Pancreas (tissue), 10 donors: ENCODE data around the gene DCTN5. TPM values are rescaled to one million over a fixed set of nuclear protein-coding genes. Genes with fewer than 3 reads are reported as not detected.

ENCODE experiments used
- ATAC-seq, 4 donors: fragments of 200-7000 bp; cut with Tn5 transposase; one replicate each; pipeline versions ENCODE4 v1.8.0 to v1.9.1; 2020; ENCODE audit warnings: mild to moderate bottlenecking in 4 of 4, moderate library complexity in 4 of 4
- DNase-seq, 6 donors: peaks; one replicate each; pipeline ENCODE4 v3.0.0-alpha.2; 2020
- FAIRE-seq: peaks from 2 replicates; lab custom pipeline; 2012; peaks lifted over from hg19 to GRCh38; lab: Jason Lieb, UNC
- H3K27ac ChIP-seq, 4 donors: fragments of 200-600 bp; sonication (generic); 1 replicate in 3 of 4; 2 replicates in 1 of 4; pipeline versions ENCODE4 v1.5.0 to v1.8.0; 2020
- H3K27me3 ChIP-seq, 4 donors: fragments of 200-600 bp; one replicate each; pipeline ENCODE4 v1.8.0; 2021
- H3K36me3 ChIP-seq, 3 donors: fragments of 200-600 bp; sonication (generic) in 1 of 3; one replicate each; pipeline versions ENCODE4 v1.5.0 to v1.8.0; 2020 to 2021
- H3K4me1 ChIP-seq, 3 donors: fragments of 200-600 bp; one replicate each; pipeline ENCODE4 v1.8.0; 2021
- H3K4me3 ChIP-seq, 4 donors: fragments of 200-600 bp; sonication (generic) in 2 of 4; one replicate each; pipeline versions ENCODE4 v1.5.0 to v1.8.0; 2020 to 2021
- H3K9me3 ChIP-seq, 4 donors: fragments of 200-600 bp; one replicate each; pipeline ENCODE4 v1.8.0; 2021
- CTCF ChIP-seq, 4 donors: fragments of 200-600 bp; sonication (generic) in 3 of 4; IDR thresholded peaks; one replicate each; pipeline versions ENCODE4 v1.5.0 to v1.8.0; 2021; ENCODE audit warnings: antibody characterized with exemption in 4 of 4
- WGBS, 2 donors: extraction: QIAGEN DNeasy Blood & Tissue Kit; methylation state at CpG; one replicate each; pipeline ENCODE4 v1.1.7; 2013; 5-methylcytosine and 5-hydroxymethylcytosine counted together
- intact Hi-C, 3 donors: fragments of 100-400 bp; cut with DNase I; formaldehyde crosslinking; loops; one replicate each; pipeline versions ENCODE4 v1.11.1 to v1.14.2; 2022
- polyA plus RNA-seq, 2 donors: library from polyadenylated mRNA; stranded (reverse); fragments of 200-250 nt; gene quantifications; one replicate each; pipeline ENCODE4 v1.2.3, GENCODE V29; 2013
- total RNA-seq, 6 donors: library from RNA; stranded (reverse); fragmentation: NEBNext Ultra II Directional in 4 of 6; extraction: Animal tissue kit (Norgen Biotek cat#: 25700) in 4 of 6; gene quantifications; one replicate each; pipeline versions ENCODE4 v1.2.1 to v1.2.4, GENCODE V29; 2021 to 2023
- donor health status: healthy with polysubstance abuse.
- donor health status: DM: no; HTN: no; CAD: no; lungs with moderate emphysema.
- donor health status: DM: no; HTN: no; CAD: no.
- donor health status: control.
- donor health status: control.
- donor health status: Bipolar disorder and iron deficiency.
- donor health status: DM: yes; HTN: yes; CAD: no.
- donor health status: DM: no; HTN: no; CAD: no.
- donor health status: DM: no; HTN: no; CAD: no.
- donor health status: DM: yes; HTN: yes; CAD: no.

DCTN5 gene
- 10 to 100 TPM; 17.9 to 29.5 (median 23.7) TPM for total RNA-seq
- polyA plus RNA-seq = 10 to 100 TPM in 1 of 2 donors, 1 to 10 TPM in 1; 5.7 to 10.9 TPM

DNA sequence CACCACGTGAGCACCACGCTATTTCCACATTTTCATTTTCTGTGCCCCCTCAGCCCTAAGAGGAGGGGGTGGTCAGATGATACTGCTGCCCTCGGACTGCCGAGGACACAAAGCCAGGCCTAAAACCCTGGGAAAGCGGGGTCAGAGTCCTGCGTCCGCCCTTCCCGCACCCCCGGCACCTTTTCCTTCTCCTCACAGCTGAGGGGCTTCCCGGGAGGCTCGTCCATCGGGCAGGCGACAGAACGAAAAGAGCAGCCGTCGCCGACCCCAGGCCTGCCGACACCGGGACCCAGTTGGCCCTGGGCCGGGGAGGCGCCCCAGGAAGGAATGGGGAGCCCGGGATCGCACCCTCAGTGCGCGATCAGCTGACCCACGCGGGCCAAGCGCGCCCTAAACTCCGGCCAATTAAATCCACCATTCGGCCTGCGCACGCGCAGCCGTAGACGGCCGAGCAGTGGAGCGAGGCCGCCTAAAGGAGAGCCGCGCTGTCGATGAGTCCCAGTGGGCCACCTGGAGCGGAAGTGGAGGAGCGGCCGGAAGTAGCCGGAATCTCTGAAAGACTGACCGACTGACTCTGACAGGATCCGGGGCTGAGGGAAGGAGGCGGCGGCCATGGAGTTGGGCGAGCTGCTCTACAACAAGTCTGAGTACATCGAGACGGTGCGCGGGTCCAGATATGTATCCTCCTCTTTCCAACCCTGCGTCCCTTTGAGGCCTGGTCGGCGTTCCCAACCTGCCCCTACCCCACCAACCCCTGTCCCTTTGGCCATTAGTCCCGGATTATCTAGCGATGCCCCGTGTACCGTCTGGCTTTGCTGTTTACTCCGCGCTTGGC, at the start of gene DCTN5, which contains the start of gene PALB2:
Gene DCTN5 (plus strand): TSS at position 536 of the 835 bp plus-strand sequence. CDS start 77 bp downstream, at position 613.
Gene PALB2 (minus strand): TSS at position 380 of the 835 bp plus-strand sequence. CDS start 153 bp downstream, at position 227.
- H3K4me3 ChIP-seq = peak within 1 kb of the TSS; percentile 85 to 97 (median 92)
- no peak for FAIRE-seq
- peaks cover 6 to 20% (median 7%) of the 10 kb centered on the region in 3 donors for H3K4me1 ChIP-seq
- H3K27me3 ChIP-seq = no peaks in the 10 kb centered on the region
- 0% methylated on average over 64 of the region's 64 CpGs for WGBS, 2 donors
- H3K27ac ChIP-seq = peak within 1 kb of the TSS; percentile 36 to 67 (median 65)
- intact Hi-C loops = no loop called here
- DNase-seq = peak; percentile 89 to 98 (median 91)
- TF ChIP-seq CTCF (IDR thresholded peaks at IDR 0.05) = no peak
- peaks cover 0 to under 1% (median 0%) of the 10 kb centered on the region in 3 donors for H3K36me3 ChIP-seq
- no peaks in the 10 kb centered on the region for H3K9me3 ChIP-seq
- ATAC-seq = peak; percentile 99 to 100 (median 100)

DNA sequence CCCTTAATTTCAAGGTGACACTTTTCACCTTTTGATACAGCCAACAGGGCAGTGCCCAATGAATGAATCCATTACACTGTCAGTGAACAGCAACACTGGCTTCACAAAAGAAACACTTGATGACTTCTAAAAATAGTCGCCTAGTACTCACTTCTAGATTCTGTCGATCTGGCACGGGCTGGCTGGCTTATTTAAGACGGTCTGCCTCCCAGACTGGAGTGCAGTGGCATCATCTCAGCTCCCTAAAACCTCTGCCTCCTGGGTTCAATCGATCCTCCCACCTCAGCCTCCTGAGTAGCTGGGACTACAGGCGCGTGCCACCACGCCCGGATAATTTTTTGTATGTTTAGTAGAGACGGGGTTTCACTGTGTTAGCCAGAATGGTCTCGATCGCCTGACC, 47.1 kb upstream of the DCTN5 start:
- FAIRE-seq (no peak), DNase-seq (no peak), ATAC-seq (no peak)
- WGBS, 2 donors = 94 to 96% methylated on average over 12 of the region's 12 CpGs
- H3K27me3 ChIP-seq = no peaks in the 10 kb centered on the region
- no peak overlapping the region for H3K4me3 ChIP-seq
- no peak overlapping the region for H3K27ac ChIP-seq
- peaks cover 0 to 20% (median 5%) of the 10 kb centered on the region in 3 donors for H3K36me3 ChIP-seq
- intact Hi-C loops = no loop called here
- no peak for TF ChIP-seq CTCF (IDR thresholded peaks at IDR 0.05)
- H3K4me1 ChIP-seq = peaks cover 7 to 11% (median 7%) of the 10 kb centered on the region in 3 donors
- H3K9me3 ChIP-seq = no peaks in the 10 kb centered on the region

DNA sequence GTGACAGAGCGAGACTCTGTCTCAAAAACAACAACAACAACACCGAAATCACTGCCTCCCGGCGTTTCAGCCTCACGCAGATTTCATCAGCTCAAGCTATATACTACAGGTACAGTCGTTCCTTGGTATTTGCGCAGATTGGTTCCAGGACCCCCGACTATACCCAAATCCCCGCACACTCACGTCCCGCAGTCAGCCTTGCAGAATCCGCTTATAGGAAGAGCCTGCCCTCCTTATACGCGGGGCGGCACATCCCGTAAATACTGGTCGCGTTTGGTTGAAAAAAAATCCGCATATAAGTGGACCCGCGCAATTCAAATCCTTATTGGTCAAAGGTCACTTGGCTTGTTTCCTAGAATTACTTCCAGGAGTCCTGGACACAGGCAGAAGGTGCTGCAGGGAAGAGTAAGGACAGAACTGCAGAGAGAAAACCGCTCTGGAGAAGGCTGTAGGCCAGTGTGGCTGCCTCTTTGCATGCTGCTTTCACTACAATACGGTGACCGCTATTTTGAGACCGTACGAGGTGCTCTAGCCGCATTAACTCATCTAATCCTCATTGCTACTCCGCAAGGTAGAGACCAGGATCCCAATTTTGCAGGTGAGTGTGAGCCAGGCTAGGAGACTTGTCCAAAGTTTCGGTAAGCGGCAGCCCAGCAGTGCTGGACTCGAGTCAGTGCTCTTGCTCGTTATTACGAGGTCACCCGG, 45.9 kb upstream of the DCTN5 start:
- no peaks in the 10 kb centered on the region for H3K27me3 ChIP-seq
- DNase-seq (no peak), ATAC-seq (peak; percentile 10 to 42 (median 22)), FAIRE-seq (no peak)
- H3K4me3 ChIP-seq = peak overlapping the region; percentile 80 to 99 (median 87)
- peak overlapping the region; percentile 27 to 47 (median 36) for H3K27ac ChIP-seq
- intact Hi-C loops = no loop called here
- no peaks in the 10 kb centered on the region for H3K9me3 ChIP-seq
- H3K4me1 ChIP-seq = peaks cover 7 to 11% (median 7%) of the 10 kb centered on the region in 3 donors
- WGBS, 2 donors = 13% methylated on average over 34 of the region's 34 CpGs
- H3K36me3 ChIP-seq = peaks cover 0 to 13% (median 0%) of the 10 kb centered on the region in 3 donors
- no peak for TF ChIP-seq CTCF (IDR thresholded peaks at IDR 0.05)

DNA sequence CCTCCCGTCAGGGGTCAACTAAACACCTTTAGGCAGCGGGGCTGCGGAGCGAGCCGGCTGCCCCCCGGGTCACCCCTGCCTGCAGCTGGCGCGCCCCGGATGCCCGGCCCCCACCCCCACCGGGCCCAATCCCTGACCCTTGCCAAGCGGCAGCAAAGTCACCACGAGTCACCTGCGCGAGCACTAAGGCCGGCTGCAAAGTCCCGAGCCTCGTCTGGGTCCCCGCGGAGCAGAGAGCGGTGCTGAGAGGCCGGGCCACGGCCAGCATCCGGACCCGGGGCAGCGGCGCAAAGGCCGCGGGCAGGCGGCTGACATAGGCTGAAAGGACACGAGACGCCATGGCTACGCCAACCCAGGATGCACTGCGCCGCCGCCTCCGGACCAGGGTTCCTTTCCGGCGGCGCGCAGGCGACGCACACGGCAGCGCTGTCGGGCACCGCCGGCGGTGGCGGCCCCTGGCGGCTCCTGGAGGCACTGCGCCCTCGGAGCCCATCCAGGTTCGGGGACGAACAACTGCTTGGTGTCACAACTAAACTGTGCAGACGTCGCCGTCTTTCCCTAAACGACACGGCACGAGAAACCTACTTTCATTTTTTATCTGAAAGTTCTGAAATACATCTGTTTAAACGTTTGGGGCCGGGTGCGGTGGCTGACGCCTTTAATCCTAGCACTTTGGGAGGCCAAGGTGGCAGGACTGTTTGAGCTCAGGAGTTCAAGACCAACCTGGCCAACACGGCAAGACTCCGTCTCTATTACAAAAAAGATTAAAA, 45.1 kb upstream of the DCTN5 start, which contains the start of gene NDUFAB1:
Gene NDUFAB1 (minus strand): TSS at position 366 of the 770 bp plus-strand sequence. CDS start 26 bp downstream, at position 340.
- Histone ChIP-seq H3K27me3 (no peaks in the 10 kb centered on the region), H3K27ac (peak within 1 kb of the TSS; percentile 27 to 47 (median 36)), H3K9me3 (no peaks in the 10 kb centered on the region), H3K4me3 (peak within 1 kb of the TSS; percentile 80 to 99 (median 87)), H3K36me3 (peaks cover 0 to 7% (median 0%) of the 10 kb centered on the region in 3 donors), H3K4me1 (peaks cover 7 to 11% (median 7%) of the 10 kb centered on the region in 3 donors)
- intact Hi-C loops = no loop called here
- peak; percentile 100 for TF ChIP-seq CTCF (IDR thresholded peaks at IDR 0.05)
- WGBS, 2 donors = 1% methylated on average over 59 to 67 of the region's 67 CpGs
- no peak for FAIRE-seq
- ATAC-seq = peak; percentile 99 to 100 (median 100)
- peak; percentile 87 to 99 (median 92) for DNase-seq
